ENCODE measurements around the gene COPA. TPM values are rescaled to one million over a fixed set of nuclear protein-coding genes. Genes with fewer than 3 reads are reported as not detected.

The COPA gene
- total RNA-seq, 1 experiment from 2014 or later: 155 TPM

DNA sequence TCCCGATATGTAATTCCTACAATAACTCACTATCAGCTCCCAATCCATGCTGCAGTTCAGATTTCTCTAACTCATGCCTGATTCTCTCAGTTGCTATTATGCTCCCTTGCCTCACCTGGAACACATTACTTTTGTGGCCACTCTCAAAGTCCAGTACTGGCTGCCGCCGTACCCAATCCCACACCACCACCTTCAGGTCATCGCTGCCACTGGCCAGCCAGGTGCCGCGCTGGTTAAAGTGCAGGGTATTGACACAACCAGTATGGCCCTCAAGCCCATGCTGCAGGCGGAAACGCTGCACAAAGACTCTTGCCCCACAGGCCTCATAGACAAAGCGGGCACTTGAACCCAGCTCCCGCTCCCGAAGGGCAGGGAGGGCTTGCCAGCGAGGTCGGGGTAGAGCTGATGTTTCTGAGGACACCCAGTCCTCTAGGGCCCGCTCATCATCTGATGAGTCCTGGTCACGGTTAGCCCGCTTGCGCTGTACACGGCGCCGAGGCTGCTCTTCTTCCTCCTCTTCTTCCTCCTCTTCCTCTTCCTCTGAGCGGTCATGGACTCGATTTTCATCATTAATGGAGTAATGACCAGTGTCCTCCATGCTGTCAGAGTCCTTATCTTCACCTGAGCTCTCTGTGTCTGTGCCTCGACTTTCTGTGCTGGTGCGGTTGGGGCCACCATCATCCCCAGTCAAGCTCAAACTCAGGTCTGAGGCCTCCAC, 103.3 kb downstream of the COPA start:
- Mint-ChIP-seq H3K36me3 (ENCODE audit: insufficient read depth, unreplicated experiment) (peaks cover 49% of the 10 kb centered on the region), H3K4me3 (ENCODE audit: unreplicated experiment) (no peak overlapping the region), H3K27me3 (ENCODE audit: insufficient read depth, unreplicated experiment) (no peaks in the 10 kb centered on the region), H3K4me1 (ENCODE audit: low read depth, unreplicated experiment) (no peaks in the 10 kb centered on the region), H3K27ac (ENCODE audit: unreplicated experiment) (no peak overlapping the region), H3K9me3 (ENCODE audit: unreplicated experiment) (no peaks in the 10 kb centered on the region)
- H3K27me3 ChIP-seq (replicated peaks; ENCODE audit: control insufficient read depth, insufficient read depth, low read length): no peaks in the 10 kb centered on the region
- H3K9me3 ChIP-seq: no peaks in the 10 kb centered on the region
- BruUV-seq (replicated peaks): TSS peak; percentile 34
- POLR2A ChIA-PET: no interaction called here
- no peak for DNase-seq
- H3K36me3 ChIP-seq (ENCODE audit: control insufficient read depth, insufficient read depth, low read length): no peaks in the 10 kb centered on the region; the same call in 1 of the 2 replicates
- H3K4me3 ChIP-seq (ENCODE audit: low read depth, low read length): no peak overlapping the region
- CTCF ChIA-PET: interaction anchor here (0.6 kb wide), 1 partner anchor 46 kb away, joined by 3 read pairs; no protein-coding TSS in a partner anchor
- intact Hi-C loops (cut with micrococcal nuclease; ENCODE audit: unreplicated experiment): no loop called here
- H3K4me1 ChIP-seq: no peaks in the 10 kb centered on the region
- TF ChIP-seq CTCF (IDR thresholded peaks at IDR 0.05; ENCODE audit: insufficient read depth in 1 of 2, low read depth in 1 of 2, low read length in 1 of 2, severe bottlenecking in 1 of 2, unreplicated experiment in 1 of 2): no peak

Other genes starting within 250 kb of the COPA start
- gene IGSF8, start 244.6 kb downstream of the COPA start, total RNA-seq (2022): 15.4 and 16.0 TPM in 2 replicates
- 0.36 TPM in 1 of 2 replicates, not detected in the other for gene ATP1A2, start 227.5 kb downstream of the COPA start, total RNA-seq (2022)
- not detected in 2 replicates for gene ATP1A4, start 191.6 kb downstream of the COPA start, total RNA-seq (2022)
- gene CASQ1, start 152.7 kb downstream of the COPA start, total RNA-seq (2022): not detected in 2 replicates
- 84.9 and 85.1 TPM in 2 replicates for gene PEA15, start 137.9 kb downstream of the COPA start, total RNA-seq (2022)
- gene DCAF8, start 80.7 kb downstream of the COPA start, total RNA-seq (2022): 112 and 116 TPM in 2 replicates
- 56.3 and 59.3 TPM in 2 replicates for gene PEX19, start 58.1 kb downstream of the COPA start, total RNA-seq (2022)
- gene NCSTN, start 133 bp upstream of the COPA start, total RNA-seq (2022): 89.5 and 102 TPM in 2 replicates
- 0.28 and 0.36 TPM in 2 replicates for gene NHLH1, start 23.8 kb upstream of the COPA start, total RNA-seq (2022)
- 3.2 and 3.4 TPM in 2 replicates for gene VANGL2, start 57.3 kb upstream of the COPA start, total RNA-seq (2022)
- gene SLAMF6, start 180.0 kb upstream of the COPA start, total RNA-seq (2022): not detected in 2 replicates
- not detected in 2 replicates for gene CD84, start 236.2 kb upstream of the COPA start, total RNA-seq (2022)

Data from Caco-2 (cell line).